Duodenal mucosa (tissue), 2 donors: ENCODE results near the gene VAPA.
"Not testable (repeated sequence)": the region's sequence is repeated elsewhere in the genome, so short reads cannot be mapped to it uniquely, and the experiment has no call there.

Experiments used
- H3K27ac ChIP-seq: one replicate; pipeline ENCODE4 v1.7.0; 2013; ENCODE audit warnings: low read depth, low read length
- H3K27me3 ChIP-seq, 2 donors: one replicate each; pipeline ENCODE4 v1.7.0; 2013; ENCODE audit warnings: low read length in 2 of 2, control low read depth in 1 of 2; ENCODE audit not compliant: insufficient read depth in 2 of 2, control insufficient read depth in 1 of 2
- H3K36me3 ChIP-seq, 2 donors: one replicate each; pipeline ENCODE4 v1.7.0; 2013; ENCODE audit warnings: low read length in 2 of 2, control low read depth in 1 of 2; ENCODE audit not compliant: insufficient read depth in 2 of 2, control insufficient read depth in 1 of 2
- H3K4me1 ChIP-seq, 2 donors: one replicate each; pipeline ENCODE4 v1.7.0; 2013; ENCODE audit warnings: low read length in 2 of 2, control low read depth in 1 of 2; ENCODE audit not compliant: insufficient read depth in 2 of 2, control insufficient read depth in 1 of 2
- H3K4me3 ChIP-seq, 2 donors: one replicate each; pipeline ENCODE4 v1.7.0; 2013; ENCODE audit warnings: low read length in 2 of 2, low read depth in 1 of 2
- H3K9ac ChIP-seq, 2 donors: one replicate each; pipeline ENCODE4 v1.7.0; 2013; ENCODE audit warnings: low read length in 2 of 2, low read depth in 1 of 2
- H3K9me3 ChIP-seq, 2 donors: one replicate each; pipeline ENCODE4 v1.7.0; 2013; ENCODE audit warnings: low read length in 2 of 2, control low read depth in 1 of 2; ENCODE audit not compliant: control insufficient read depth in 1 of 2

VAPA gene

GRCh38 chr18:9885170-9886004, 28.4 kb upstream of the VAPA start, which contains the start of gene TXNDC2:
Gene TXNDC2 (plus strand): TSS chr18:9885973. CDS start chr18:9886681, 708 bp downstream.
- H3K27ac ChIP-seq: no peak within 1 kb of the TSS
- H3K9me3 ChIP-seq: no peaks in the 10 kb centered on the region

GRCh38 chr18:9886005-9886348, 27.8 kb upstream of the VAPA start:
- Histone ChIP-seq H3K9ac (no peak overlapping the region), H3K4me3 (no peak overlapping the region), H3K36me3 (no peaks in the 10 kb centered on the region), H3K9me3 (no peaks in the 10 kb centered on the region), H3K4me1 (no peaks in the 10 kb centered on the region), H3K27ac (no peak overlapping the region), H3K27me3 (no peaks in the 10 kb centered on the region)

More at GRCh38 chr18:9885170-9886004, 28.4 kb upstream of the VAPA start, which contains the start of gene TXNDC2:
- Histone ChIP-seq H3K4me1 (no peaks in the 10 kb centered on the region), H3K9ac (no peak within 1 kb of the TSS), H3K4me3 (no peak within 1 kb of the TSS), H3K27me3 (no peaks in the 10 kb centered on the region), H3K36me3 (no peaks in the 10 kb centered on the region)

- Histone ChIP-seq H3K36me3 (no peaks in the 10 kb centered on the region), H3K9ac (no peak overlapping the region), H3K27me3 (no peaks in the 10 kb centered on the region), H3K4me3 (no peak overlapping the region), H3K4me1 (no peaks in the 10 kb centered on the region), H3K9me3 (no peaks in the 10 kb centered on the region), H3K27ac (no peak overlapping the region)
These were observed 25.8 kb upstream of the VAPA start for GRCh38 chr18:9887992-9888391.

- H3K4me1 ChIP-seq: no peaks in the 10 kb centered on the region
- no peaks in the 10 kb centered on the region for H3K36me3 ChIP-seq
- H3K4me3 ChIP-seq: no peak overlapping the region
- H3K9ac ChIP-seq: no peak overlapping the region
- H3K9me3 ChIP-seq: no peaks in the 10 kb centered on the region
- no peak overlapping the region for H3K27ac ChIP-seq
- H3K27me3 ChIP-seq: no peaks in the 10 kb centered on the region
These were observed 23.6 kb upstream of the VAPA start for GRCh38 chr18:9890196-9890595.

- Histone ChIP-seq H3K36me3 (no peaks in the 10 kb centered on the region), H3K4me1 (no peaks in the 10 kb centered on the region), H3K9ac (no peak overlapping the region), H3K9me3 (no peaks in the 10 kb centered on the region), H3K27ac (no peak overlapping the region), H3K27me3 (no peaks in the 10 kb centered on the region), H3K4me3 (no peak overlapping the region)
These were observed 22.9 kb upstream of the VAPA start for GRCh38 chr18:9890957-9891356.

- H3K4me3 ChIP-seq, H3K9me3 ChIP-seq, H3K27ac ChIP-seq, H3K36me3 ChIP-seq, H3K4me1 ChIP-seq, H3K9ac ChIP-seq, H3K27me3 ChIP-seq: not testable (repeated sequence)
These were observed 22.3 kb upstream of the VAPA start for GRCh38 chr18:9891515-9891914.

GRCh38 chr18:9894454-9895068, 19.3 kb upstream of the VAPA start:
- no peak overlapping the region for H3K9ac ChIP-seq
- no peak overlapping the region for H3K4me3 ChIP-seq
- no peaks in the 10 kb centered on the region for H3K27me3 ChIP-seq
- H3K36me3 ChIP-seq: no peaks in the 10 kb centered on the region
- H3K9me3 ChIP-seq: no peaks in the 10 kb centered on the region
- no peak overlapping the region for H3K27ac ChIP-seq
- H3K4me1 ChIP-seq: peaks cover 0 to 6% of the 10 kb centered on the region in 2 donors

GRCh38 chr18:9897129-9897528, 16.7 kb upstream of the VAPA start:
- no peaks in the 10 kb centered on the region for H3K27me3 ChIP-seq
- no peak overlapping the region for H3K4me3 ChIP-seq
- no peak overlapping the region for H3K9ac ChIP-seq
- peaks cover 0 to 6% of the 10 kb centered on the region in 2 donors for H3K4me1 ChIP-seq
- H3K27ac ChIP-seq: no peak overlapping the region
- no peaks in the 10 kb centered on the region for H3K9me3 ChIP-seq
- H3K36me3 ChIP-seq: no peaks in the 10 kb centered on the region

- not testable (repeated sequence) for H3K27me3 ChIP-seq, H3K9me3 ChIP-seq, H3K4me1 ChIP-seq, H3K27ac ChIP-seq, H3K9ac ChIP-seq, H3K4me3 ChIP-seq, H3K36me3 ChIP-seq
These were observed 16.0 kb upstream of the VAPA start for GRCh38 chr18:9897787-9898291.

- Histone ChIP-seq H3K27ac (no peak overlapping the region), H3K27me3 (no peaks in the 10 kb centered on the region), H3K9me3 (no peaks in the 10 kb centered on the region), H3K4me1 (peaks cover 0 to 6% of the 10 kb centered on the region in 2 donors), H3K36me3 (no peaks in the 10 kb centered on the region), H3K9ac (no peak overlapping the region), H3K4me3 (no peak overlapping the region)
These were observed 14.8 kb upstream of the VAPA start for GRCh38 chr18:9898792-9899549.
